PC-3 (cell line): ENCODE results near the gene BICRAL.

Experiments used
- CTCF ChIP-seq: fragments of 300-600 bp; sonication (generic); conservative IDR thresholded peaks from 2 replicates; pipeline ENCODE4 v1.5.1; 2017; ENCODE audit warnings: antibody characterized with exemption, low read depth, mild to moderate bottlenecking, low read length
- EZH2 ChIP-seq: fragments of 300-600 bp; sonication (generic); IDR thresholded peaks from one replicate; pipeline ENCODE4 v1.6.1; 2017; ENCODE audit warnings: antibody characterized with exemption, mild to moderate bottlenecking, low read length; ENCODE audit not compliant: unreplicated experiment
- EZH2phosphoT487 ChIP-seq: fragments of 300-600 bp; sonication (generic); IDR thresholded peaks from 2 replicates; pipeline ENCODE4 v1.6.1; 2018; ENCODE audit warnings: mild to moderate bottlenecking, antibody characterized with exemption, low read length, borderline replicate concordance

DNA sequence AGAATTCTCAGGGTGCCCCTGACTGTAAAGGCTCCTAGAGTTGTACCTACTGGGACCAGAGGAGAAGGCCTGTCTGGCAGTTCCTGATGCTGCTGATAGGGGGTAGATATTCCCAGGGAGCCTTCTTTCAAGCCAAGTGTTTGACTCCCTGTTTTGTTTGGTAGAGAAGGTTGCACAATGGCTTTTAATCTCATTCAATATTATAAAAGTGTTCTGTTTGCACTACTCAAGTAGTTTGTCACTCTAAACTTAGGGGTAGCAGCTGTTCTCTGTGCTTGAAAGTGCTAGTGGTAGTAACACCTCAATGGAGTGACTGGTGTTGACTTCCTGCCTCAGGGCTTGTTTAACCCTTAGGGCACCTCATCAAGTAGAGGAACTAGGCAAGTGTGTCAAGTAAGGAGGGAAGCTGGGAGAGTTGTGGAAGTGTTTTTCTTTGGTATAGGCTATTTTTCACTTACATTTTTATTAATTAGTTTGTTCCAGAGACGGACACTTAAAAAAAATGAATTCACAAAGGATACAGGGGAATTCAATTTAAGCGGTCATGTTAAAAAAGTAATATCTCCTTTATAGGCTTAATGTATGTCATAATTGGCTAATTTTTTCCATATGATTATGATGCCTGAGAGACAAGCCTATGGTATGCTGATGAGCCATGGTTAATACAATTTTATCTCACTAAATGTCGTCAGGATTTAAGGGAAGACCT, 38.1 kb downstream of the BICRAL start:
- TF ChIP-seq CTCF, result no peak
- no peak for TF ChIP-seq EZH2phosphoT487
- no peak for TF ChIP-seq EZH2
